Left kidney (tissue), 2 donors: ENCODE measurements around the gene ISOC2. TPM values are rescaled to one million over a fixed set of nuclear protein-coding genes. Genes with fewer than 3 reads are reported as not detected.
A peak's percentile ranks its signal among the peaks of the same experiment; 100 is the strongest.
"Not testable (repeated sequence)": the region's sequence is repeated elsewhere in the genome, so short reads cannot be mapped to it uniquely, and the experiment has no call there.

Source experiments
- DNase-seq: peaks from one replicate; pipeline ENCODE4 v3.0.0-alpha.2; 2013
- polyA plus RNA-seq: library from polyadenylated mRNA; unstranded; fragments of 120-200 nt; gene quantifications from one replicate; pipeline ENCODE4 v1.2.1, GENCODE V29; 2013; ENCODE audit not compliant: insufficient read length

The ISOC2 gene
- polyA plus RNA-seq, 1 donor = 30.1 TPM

DNA sequence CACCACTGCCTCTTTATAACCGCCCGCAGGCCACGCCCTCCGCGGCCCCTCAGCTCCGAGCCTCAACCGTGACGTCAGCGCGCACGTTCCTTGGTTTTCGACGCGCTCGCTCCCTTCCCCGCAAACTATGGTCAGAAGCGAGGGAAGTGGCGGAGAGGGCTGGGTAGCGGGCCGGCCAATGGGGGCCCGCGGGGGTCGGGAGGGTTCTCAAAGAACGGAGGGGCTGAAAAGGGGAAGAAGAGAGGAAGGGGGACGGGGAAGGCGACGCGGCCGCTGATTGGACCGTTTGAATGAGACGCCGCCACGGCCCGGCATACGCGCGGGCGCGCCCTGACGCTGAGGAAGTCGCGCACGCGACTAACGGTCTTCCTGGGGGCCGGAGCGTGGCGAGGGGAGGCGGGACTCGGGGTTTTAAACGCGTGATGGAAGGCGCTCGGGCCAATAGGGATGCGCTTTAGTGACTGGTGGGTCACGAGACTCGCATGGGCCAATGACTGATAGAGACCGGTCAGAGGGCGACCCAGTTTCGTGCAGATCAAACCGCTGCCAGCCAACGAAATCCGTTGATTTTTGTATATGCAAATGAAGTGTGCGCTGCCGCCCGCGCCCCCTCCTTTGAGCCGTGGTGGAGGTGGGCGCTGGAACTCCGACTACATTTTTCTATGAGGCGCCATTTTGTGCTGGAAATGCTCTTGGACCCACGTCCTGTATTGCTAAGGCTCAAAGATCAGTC, 53.5 kb downstream of the ISOC2 start:
- DNase-seq = peak; percentile 99

DNA sequence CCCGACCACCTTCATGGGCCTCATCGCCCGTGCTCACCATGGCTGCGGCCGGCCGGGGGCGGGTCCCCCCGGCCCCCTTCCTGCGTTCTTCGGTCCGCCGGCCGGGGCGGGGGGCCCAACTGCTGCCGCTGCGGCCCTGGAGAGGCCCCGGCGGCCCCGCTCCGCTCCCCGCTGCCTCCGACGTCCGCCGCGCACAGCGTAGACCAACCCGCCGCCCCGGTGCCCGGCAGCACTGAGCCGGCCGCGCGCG, 54.0 kb downstream of the ISOC2 start, which contains the start of gene UBE2S:
Gene UBE2S, minus strand, starts transcription at position 239 of the 250 bp plus-strand sequence. Its CDS starts 199 bp downstream, at position 40.
- DNase-seq = not testable (repeated sequence)

DNA sequence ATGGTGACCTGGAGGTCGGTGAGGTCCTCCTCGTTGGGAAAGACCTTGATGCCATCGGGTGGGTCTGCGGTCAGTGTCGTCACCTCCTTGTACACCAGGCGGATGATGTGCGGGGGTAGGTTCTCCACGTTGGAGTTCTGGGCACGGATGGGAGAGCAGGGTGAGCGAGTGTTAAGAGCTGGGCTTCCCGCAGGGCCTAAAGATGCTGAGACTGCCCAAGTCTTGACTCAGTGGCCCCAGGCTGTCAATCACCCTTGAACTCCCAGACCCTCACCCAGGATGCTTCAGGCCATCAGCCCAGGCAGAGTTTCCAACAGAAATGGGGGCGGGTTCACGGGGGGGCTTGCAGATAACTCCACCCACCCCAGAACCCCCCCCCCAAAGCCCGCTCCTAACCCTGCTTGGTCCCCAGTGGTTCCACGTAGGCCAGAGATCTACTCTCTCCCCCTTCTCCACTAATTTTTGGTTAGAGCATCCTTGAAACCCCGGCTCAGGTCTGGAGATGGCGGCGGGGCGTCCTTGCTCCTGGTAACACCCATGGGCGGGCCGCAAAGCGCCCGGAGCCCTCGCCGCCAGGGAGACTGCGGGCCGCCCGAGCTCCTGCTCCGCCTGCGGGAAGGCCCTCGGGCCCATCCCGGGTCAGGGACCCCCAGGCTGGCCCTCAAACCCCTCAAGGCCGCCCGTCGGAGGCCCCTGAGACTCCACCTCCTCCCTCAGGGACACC, 54.5 kb downstream of the ISOC2 start:
- no peak for DNase-seq

DNA sequence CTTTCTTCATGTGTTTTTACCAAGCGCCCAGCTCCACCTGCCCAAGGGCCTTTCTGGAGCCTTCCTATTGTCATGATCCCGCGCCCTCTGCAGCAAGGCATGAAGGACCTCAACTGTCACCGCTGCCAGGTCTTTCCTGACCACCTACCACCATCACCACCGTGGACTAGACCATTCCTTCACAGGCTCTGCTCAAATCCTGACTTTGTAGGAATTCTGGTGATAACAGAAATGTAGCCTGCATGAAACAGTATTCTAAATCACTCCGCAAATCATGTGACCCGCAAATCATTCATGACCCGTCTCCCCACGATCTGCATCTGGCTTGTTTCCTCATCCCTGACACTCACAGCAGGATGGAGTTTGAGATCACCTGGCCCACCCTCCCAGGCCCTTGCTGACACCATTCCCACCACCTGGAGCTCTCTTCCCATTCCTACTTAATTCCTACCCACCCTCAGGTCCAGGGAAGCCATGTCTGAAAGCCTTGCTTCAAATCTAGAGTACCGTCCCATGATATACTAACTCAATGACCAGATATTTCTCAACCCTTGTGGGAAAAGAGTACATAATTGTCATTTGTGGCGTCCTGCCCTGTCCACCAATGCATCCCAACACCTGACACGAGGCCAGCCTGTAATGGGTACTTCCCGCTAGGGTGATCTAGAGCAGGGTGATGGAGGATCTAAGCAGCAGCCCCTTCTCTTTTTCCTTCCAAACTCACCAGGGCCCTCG, 55.2 kb downstream of the ISOC2 start:
- no peak for DNase-seq

DNA sequence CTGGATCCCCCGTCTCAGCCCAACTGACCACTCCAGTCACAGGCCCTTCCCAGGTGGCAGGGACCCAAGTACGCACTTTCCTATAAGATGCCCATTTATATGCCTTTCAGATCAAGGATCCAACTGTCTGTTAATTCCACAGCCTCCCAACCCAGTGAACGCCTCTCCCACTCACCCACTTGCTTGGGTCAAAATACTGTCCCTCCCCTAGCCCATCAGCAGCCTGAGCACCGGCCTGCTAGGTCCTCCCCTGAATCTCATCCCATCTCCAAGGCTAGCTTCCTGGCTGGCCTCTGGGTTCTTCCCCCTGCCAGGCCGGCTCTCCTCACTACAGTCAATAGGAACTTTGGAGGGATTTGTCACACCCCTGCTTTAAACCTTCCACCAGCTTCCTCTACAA, 55.8 kb downstream of the ISOC2 start:
- no peak for DNase-seq

Other genes with a start within 250 kb of the ISOC2 start
- 2.8 TPM for gene TMEM86B, start 232.9 kb downstream of the ISOC2 start, polyA plus RNA-seq
- 46.0 TPM for gene PPP6R1, start 202.6 kb downstream of the ISOC2 start, polyA plus RNA-seq
- gene HSPBP1, start 181.5 kb downstream of the ISOC2 start, polyA plus RNA-seq = 24.0 TPM
- gene BRSK1, start 177.6 kb downstream of the ISOC2 start, polyA plus RNA-seq = 14.7 TPM
- 1.5 TPM for gene TMEM150B, start 136.3 kb downstream of the ISOC2 start, polyA plus RNA-seq
- gene KMT5C, start 121.8 kb downstream of the ISOC2 start, polyA plus RNA-seq = 24.4 TPM
- 0.78 TPM for gene COX6B2, start 106.9 kb downstream of the ISOC2 start, polyA plus RNA-seq
- gene GARIN5B, start 98.4 kb downstream of the ISOC2 start, polyA plus RNA-seq = 0.17 TPM
- gene IL11, start 91.2 kb downstream of the ISOC2 start, polyA plus RNA-seq = 1.4 TPM
- 0.48 TPM for gene TMEM190, start 84.8 kb downstream of the ISOC2 start, polyA plus RNA-seq
- gene TMEM238, start 77.3 kb downstream of the ISOC2 start, polyA plus RNA-seq = 0.32 TPM
- gene RPL28, start 75.7 kb downstream of the ISOC2 start, polyA plus RNA-seq = 746 TPM
- 43.7 TPM for gene UBE2S, start 53.9 kb downstream of the ISOC2 start, polyA plus RNA-seq
- gene SHISA7, start 18.3 kb downstream of the ISOC2 start, polyA plus RNA-seq = 0.20 TPM
- not detected for gene C19orf85, start 3.1 kb upstream of the ISOC2 start, polyA plus RNA-seq
- 2.4 TPM for gene ZNF628, start 15.0 kb upstream of the ISOC2 start, polyA plus RNA-seq
- 36.8 TPM for gene NAT14, start 23.5 kb upstream of the ISOC2 start, polyA plus RNA-seq
- gene SSC5D, start 26.8 kb upstream of the ISOC2 start, polyA plus RNA-seq = 1.1 TPM
- 1.1 TPM for gene SBK2, start 75.5 kb upstream of the ISOC2 start, polyA plus RNA-seq
- gene SBK3, start 83.9 kb upstream of the ISOC2 start, polyA plus RNA-seq = 0.58 TPM
- gene ZNF579, start 119.2 kb upstream of the ISOC2 start, polyA plus RNA-seq = 16.1 TPM
- gene FIZ1, start 137.9 kb upstream of the ISOC2 start, polyA plus RNA-seq = 20.7 TPM
- 5.4 TPM for gene ZNF524, start 138.6 kb upstream of the ISOC2 start, polyA plus RNA-seq
- gene ZNF865, start 144.0 kb upstream of the ISOC2 start, polyA plus RNA-seq = 6.3 TPM
- gene ZNF784, start 162.9 kb upstream of the ISOC2 start, polyA plus RNA-seq = 10.0 TPM
- 39.9 TPM for gene ZNF580, start 179.4 kb upstream of the ISOC2 start, polyA plus RNA-seq
- 20.7 TPM for gene ZNF581, start 182.0 kb upstream of the ISOC2 start, polyA plus RNA-seq
- gene CCDC106, start 186.6 kb upstream of the ISOC2 start, polyA plus RNA-seq = 19.3 TPM
- gene U2AF2, start 193.4 kb upstream of the ISOC2 start, polyA plus RNA-seq = 164 TPM
- gene EPN1, start 213.6 kb upstream of the ISOC2 start, polyA plus RNA-seq = 83.3 TPM